ENCODE measurements around the gene GFOD2.
"Not testable (repeated sequence)": the region's sequence is repeated elsewhere in the genome, so short reads cannot be mapped to it uniquely, and the experiment has no call there.

GFOD2 gene, protein sequence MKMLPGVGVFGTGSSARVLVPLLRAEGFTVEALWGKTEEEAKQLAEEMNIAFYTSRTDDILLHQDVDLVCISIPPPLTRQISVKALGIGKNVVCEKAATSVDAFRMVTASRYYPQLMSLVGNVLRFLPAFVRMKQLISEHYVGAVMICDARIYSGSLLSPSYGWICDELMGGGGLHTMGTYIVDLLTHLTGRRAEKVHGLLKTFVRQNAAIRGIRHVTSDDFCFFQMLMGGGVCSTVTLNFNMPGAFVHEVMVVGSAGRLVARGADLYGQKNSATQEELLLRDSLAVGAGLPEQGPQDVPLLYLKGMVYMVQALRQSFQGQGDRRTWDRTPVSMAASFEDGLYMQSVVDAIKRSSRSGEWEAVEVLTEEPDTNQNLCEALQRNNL

DNA sequence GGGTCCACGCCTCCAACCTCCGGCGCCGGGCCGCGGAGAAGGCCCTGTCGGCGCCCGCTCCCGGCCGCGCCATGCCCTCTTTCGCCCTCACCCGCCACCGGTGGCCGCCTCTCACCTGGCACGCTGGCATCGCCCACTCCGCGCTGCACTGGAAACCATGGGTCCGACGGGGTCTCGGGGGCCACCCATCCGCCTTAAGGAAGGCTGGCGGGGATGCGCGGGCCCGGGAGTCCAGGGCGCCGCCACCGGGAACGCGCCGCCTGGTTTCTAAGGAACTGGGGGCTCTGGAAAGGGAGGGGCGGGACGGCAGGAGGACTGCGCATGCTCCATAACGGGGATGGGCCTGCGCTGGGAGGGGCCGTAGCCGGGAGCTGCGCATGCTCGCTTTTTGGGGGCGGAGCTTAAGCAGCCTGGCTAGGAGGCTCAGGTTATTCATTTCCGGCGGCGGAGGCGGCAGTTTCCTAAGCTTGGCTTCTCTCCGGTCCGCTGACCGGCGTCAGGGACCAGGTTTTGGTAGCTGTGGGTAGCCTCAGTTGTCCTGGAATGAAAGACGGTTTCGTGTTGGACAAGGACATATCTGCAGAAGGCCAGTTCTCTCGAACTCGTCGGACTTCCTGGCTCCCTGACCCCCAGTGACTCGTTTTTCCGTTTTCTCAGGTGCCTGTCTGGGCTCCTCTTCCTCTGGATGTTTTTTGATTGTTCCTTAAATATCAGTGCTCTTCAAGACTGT is at the start of gene GFOD2:
Gene GFOD2 (minus strand): TSS at position 269 of the 730 bp plus-strand sequence. CDS start 33,601 bp downstream, outside the sequence.
- DNase-seq = peak; percentile 99

DNA sequence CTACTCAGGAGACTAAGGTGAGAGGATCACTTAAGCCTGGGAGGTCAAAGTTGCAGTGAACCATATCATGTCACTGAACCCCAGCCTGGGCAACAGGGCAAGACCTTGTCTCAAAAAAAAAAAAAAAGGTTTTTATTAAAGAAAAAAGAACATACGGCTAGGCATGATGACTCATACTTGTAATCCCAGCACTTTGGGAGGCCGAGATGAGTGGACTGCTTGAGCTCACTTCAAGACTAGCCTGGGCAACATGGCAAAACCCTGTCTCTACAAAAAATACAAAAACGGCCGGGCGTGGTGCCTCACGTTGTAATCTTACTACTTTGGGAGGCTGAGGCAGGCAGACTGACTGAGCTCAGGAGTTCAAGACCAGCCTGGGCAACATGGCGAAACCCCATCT is 48.8 kb upstream of the GFOD2 start:
- no peak for DNase-seq

DNA sequence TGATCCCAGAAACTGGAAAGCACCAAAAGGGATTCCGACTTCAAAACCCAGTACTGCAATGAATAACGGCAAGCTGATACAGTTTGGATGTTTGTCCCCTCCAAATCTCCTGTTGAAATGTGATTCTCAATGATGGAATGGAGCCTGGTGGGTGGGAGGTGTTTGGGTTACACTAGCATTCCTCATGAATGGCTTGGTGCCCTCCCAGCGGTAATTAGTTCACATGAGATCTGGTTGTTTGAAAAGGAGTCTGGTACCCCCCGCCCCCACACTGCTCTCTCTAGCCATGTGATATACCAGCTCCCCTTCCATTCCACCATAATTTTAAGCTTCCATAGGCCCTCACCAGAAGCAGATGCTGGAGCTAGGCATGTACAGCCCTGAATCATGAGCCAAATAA is 47.2 kb upstream of the GFOD2 start:
- DNase-seq = no peak

DNA sequence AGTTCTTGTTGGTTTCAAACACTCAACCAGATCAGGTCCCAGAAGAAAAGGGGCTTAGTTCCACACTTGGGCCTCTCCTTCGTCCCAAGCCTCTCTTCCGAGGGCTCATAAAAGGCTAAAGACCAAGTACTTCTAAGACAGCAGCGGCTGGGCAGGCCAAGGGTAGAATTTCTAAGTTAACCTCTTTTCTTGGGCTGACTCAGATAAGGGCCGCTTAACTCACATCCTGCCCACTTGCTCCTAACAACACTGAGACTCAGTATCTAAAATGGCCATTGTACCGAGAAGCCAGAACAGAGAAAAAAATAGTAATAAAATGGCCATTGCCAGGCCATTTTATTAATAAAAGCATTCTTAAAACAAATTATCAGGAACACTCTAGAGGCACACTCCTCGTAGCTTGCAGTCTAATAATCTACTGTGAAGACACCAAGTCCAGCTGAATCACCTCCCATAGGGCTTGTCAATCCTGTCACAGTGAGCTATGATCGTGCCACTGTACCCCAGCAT is 45.1 kb upstream of the GFOD2 start:
- no peak for DNase-seq

DNA sequence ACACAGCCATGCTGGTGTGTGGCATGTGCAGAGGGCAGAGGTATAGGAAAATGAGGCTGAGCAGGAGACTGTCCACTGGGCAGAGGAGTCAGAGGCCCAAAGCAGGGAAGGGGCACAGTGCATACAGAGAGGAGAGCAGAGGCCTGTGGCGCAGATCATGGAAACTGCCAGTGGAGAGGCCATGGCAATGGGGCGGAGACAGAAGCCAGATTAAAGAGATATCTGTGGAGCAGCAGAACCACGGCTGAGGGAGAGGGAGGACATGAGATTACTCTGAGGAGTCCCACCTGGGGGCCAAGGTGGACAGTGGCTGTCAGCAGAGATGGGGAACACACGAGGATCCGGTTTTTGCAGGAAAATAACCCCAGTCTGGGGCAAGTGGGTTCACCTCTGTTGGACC is 44.0 kb upstream of the GFOD2 start:
- no peak for DNase-seq

DNA sequence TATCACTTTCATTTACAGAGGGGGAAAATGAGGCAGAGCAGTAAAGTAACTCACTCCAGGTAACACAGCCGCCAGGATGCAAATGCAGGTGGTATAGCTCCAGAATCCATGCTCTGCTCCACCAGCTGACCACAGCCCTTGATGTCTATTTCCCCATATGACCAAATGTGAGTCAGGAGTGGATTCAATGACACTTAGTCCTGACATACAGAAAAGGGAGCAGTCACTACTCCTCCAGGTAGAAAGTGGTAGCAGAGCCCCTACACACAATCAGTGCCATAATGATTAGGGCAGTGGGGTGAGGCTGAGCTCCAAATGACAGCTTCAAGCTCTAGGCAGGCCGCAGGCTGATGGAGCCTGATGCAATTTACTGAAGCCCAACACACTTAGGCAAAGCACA is 43.3 kb upstream of the GFOD2 start:
- no peak for DNase-seq

DNA sequence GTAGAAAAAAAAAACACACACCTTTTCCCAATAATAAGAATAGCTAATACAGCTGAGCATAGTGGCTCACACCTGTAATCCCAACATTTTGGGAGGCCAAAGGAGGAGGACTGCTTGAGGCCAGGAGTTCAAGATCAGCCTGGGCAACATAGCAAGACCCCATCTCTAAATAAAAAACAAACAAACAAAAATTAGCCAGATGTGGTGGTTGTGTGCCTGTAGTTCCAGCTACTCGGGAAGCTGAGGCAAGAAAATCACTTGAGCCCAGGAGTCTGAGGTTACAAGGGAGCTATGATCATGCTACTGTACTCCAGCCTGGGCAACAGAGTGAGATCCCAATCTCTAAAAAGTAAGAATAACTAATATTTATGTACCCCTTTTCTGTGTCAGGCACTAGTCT is 42.8 kb upstream of the GFOD2 start:
- DNase-seq = no peak

DNA sequence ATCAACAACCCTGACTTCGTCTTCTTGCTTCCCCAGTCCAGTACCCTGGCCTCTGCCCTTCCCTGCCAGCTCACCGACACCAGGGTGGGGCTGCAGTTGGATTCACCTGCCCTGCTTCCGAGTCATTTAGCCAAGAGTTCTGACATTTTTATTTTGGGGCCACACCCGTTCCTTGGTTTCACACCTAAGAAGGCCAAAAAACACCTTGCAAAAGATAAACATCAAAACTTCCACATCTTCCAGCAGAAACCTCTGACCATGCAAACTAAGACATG is 41.8 kb upstream of the GFOD2 start:
- no peak for DNase-seq

DNA sequence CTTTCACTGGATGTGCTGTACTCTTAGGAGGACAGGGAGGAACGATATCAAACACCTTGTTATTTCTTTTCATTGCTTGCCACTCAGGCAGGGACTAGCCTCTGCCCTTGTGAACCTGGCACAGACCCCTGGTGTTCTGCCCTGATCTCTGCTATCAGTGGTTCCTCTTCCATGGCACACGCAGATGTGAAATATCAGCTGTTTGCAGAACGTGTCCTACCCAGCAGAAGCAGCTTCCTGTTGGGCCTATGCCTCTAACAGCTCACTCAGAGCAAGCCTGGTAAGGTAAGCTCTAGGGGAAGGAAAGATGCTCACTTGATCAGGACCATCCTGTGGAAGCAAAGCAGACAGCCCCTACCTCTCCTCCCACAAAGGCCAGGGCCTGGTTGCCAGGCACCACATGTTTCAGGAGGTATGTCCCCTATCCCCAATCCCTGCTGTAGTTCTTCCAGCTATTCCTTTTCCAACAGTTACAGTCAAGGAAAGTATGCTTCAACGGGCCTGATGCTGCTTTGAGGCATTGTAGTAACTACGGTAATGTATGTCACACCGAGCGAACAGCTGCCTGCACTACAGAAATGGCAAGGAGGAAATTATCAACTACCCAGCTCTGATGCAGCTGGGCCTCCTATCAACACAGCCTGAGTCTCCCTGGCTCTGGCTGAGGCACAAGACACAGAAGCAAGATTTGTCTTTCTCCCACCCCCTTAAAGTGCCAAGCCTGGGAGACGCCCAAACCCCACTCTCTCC is 41.3 kb upstream of the GFOD2 start:
- no peak for DNase-seq

DNA sequence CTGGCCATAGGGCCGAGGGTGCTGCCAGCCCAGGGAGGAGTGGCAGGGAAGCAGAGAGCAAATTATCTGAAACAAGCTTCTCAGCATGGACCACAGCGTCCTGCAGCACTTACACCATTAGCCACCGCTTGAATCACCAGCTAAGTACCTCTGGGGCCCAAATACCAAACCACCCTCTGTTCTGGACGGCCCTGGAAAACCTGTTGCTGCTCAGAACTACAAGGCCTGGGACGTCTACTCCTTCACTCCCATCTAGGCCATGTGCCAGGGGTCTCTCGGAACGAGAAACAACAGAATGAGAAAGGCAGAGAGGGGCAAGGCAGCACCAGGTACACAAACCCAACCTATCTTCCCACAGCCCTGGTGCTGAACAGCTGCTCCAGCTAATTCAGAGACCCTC is 39.9 kb upstream of the GFOD2 start:
- DNase-seq = no peak

DNA sequence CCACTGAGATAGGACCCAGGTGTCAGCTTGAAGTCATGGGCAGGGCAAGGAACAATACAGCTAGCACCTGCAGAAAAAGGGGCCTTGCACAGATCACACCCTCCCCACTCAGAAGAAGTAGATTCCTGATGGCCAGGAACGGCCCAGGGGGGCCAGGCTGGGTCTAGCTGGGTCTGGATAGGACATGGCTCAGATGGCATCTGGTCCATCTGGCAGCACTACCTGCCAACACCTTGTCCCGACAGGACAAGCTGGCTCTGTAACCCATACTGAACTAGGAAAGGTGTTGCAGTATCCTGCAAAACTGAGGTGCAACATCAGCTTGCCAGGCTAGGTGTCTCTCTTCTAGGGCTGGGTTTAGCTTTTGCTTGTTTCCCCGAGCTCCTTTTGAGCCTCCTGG is 38.9 kb upstream of the GFOD2 start:
- no peak for DNase-seq

DNA sequence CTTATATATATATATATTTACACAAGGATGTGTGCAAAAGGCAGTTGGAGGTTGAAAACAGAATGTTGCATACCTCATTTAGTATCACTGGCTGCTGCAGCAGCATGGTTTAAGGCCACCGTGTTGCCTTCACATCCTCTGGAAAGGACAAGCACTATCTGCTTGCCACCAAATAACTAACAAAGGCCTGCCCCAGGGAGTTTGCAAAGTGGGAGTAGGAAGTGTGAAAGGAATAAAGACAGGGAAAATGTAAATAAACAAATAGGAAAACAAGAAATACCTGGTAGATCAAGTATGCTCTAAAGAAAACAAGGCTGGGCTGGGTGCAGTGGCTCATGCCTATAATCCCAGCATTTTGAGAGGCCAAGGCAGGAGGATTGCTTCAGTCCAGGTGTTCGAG is 33.5 kb upstream of the GFOD2 start:
- DNase-seq = no peak

DNA sequence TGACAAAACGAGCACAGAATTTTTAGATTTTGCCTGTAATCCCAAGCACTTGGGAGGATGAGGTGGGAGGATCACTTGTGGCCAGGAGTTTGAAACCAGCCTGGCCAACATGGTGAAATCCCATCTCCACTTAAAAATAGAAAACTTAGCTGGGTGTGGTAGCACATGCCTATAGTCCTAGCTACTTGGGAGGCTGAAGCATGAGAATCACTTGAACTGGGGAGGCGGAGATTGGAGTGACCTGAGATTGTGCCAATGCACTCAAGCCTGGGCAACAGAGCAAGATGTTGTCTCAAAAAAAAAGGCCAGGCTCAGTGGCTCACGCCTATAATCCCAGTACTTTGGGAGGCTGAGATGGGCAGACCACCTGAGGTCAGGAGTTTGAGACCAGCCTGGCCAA is 32.2 kb upstream of the GFOD2 start:
- not testable (repeated sequence) for DNase-seq

DNA sequence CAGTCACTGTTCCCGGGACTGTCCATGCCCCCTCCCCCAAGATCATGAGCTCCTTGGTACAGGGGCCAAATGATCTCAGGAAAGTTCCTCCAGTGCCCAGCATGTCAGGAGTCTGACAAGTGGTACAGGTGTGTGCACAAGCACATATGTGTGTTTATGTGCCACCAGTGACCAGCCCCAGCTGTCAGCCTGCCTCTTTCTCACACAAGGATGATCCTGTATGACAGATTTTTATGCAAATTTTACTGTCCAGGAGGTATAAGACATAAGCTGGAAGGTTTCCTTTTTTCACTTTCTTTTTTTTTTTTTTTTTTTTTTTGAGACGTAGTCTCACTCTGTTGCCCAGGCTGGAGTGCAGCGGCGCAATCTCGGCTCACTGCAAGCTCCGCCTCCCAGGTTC is 31.4 kb upstream of the GFOD2 start:
- no peak for DNase-seq

DNA sequence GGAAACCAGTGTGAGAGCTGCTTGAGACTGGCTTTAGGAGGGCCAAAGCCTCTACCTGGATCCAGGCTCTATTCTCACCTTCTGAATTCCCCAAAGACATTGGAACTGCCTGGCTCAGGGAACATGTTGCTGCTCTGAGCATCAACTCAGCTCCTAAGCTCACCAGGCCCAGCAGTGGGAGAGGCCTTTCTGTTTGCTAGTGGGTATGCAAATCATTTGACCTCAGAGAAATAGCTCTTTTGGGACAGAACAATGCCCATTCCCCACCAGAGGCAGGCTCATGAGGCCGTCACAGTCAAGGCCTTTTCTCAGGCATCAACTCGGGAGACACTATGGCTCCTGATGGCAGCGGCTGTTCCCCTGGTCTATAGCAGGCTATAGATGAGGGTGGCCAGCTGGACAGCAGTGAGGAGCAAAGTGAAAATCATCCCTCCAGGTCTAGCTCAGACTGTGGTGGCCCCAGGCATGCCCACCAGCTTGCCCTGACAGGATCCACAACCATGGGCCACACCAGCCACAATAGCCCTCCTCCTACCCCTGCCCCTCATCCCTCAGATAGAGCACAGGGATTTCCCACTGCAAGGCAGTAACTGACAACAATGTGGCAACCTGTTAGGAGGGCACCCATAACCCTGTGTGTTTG is 30.4 kb upstream of the GFOD2 start:
- DNase-seq = no peak

DNA sequence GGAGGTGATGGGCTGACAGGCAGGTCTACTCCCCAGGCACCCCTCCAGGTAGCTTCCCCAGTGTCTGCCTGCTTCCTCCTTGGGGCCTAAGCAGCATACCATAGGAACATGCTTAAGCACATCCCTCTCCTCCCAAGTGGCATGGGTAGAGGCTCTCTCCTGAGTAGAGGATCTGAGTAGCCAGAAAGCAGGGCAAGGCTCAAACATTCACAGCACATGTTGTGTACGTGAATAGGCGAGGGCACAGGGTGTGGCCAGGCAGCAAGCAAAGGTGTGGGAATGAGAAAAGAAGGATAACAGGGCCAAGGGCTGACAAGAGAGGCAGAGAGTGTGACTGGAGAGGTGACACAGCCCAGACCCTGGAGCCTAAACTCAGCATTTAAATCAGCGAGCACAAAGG is 29.7 kb upstream of the GFOD2 start:
- no peak for DNase-seq

DNA sequence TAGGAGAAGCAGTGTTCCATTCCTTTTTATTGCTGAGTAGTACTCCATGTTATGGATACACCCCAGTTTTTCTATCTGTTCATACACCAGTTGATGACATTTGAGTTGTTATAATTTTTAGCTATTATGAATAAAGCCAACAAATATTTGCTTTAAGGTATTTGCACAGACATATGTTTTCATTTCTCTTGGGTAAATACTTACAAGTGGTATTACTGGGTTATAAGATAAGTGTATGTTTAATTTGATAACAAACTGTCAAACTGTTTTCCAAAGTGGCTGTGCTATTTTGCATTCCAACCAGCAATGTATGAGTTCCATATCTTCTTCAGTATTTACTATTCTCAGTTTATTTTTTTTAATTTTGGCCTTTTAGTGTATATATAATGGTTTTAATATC is 27.7 kb upstream of the GFOD2 start:
- DNase-seq = no peak

DNA sequence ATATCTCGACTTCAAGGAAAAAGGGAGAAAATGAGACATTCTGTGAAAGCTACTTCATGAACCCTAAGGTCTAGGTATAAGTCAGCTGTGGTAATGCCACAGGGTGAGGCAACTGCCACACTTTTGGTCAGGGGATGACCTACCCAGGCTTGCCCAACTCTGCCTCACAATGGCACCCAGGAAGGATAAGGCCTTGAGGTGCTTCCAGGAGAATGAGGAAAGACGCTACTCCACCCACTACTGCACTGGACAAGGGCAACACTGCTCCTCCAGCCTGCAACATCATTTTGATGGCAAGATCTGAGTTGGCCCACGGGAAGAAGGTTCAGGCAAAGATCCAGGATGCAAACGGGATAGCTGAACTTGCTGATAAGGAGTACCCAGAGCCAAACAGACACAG is 22.0 kb upstream of the GFOD2 start:
- DNase-seq = no peak

DNA sequence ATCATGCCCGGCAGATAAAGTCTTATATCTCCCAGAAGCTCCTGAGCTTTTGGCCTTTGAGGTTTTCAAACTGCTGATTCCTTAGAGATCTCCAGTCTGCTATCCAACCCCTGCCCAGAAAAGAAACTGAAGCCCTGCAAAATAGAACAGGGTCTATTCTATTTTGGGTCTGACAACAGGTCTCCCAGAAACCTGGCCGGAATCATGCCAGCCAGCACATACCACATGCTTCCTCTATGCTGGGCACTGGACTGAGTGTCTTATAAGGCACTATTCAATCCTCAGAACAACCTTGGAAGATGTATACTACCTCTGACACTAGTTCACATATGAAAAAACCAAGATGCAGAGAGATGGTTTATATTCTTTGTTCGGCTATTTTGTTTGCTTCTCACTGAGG is 21.3 kb upstream of the GFOD2 start:
- DNase-seq = no peak

DNA sequence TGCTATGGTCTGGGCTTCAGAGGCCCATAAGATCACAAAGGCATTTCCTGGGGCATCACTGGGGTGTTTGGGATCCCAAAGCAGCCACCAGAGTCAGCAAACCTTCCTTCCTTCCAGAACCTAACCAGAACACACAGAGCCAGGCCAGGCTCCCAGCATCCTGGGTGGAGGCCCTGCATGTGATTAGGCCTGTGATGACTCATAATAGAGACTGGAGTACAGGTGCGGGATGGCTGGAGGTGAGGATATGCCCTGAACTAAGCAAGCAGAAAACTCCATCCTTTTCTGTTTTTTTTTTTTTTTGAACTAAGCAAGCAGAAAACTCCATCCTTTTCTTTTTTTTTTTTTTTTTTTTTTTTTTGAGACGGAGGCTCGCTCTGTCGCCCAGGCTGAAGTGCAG is 17.7 kb upstream of the GFOD2 start:
- DNase-seq = no peak

DNA sequence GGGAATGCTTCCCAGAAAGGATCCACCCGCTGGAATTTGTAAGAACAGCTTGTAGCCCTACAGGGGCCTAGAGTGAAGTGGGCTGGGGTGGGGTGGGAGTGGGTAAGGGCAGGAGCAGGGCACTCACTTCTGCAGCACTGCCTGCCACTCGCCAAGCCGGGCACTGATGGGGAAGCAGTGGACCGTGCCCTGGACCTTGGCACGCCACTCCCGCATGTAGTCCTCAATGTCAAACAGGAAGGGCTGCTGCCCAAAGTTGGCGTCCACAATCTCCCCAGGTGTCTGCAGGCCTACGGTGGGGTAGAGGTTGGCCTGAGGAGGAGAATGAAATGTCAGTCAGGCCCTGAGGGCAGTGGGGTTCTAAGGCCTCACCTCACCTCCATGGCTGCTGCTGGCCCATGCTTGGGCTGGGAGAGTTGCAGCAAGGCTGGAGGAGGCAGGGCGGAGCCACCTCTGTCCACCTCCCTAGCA is 15.7 kb upstream of the GFOD2 start:
- no peak for DNase-seq

DNA sequence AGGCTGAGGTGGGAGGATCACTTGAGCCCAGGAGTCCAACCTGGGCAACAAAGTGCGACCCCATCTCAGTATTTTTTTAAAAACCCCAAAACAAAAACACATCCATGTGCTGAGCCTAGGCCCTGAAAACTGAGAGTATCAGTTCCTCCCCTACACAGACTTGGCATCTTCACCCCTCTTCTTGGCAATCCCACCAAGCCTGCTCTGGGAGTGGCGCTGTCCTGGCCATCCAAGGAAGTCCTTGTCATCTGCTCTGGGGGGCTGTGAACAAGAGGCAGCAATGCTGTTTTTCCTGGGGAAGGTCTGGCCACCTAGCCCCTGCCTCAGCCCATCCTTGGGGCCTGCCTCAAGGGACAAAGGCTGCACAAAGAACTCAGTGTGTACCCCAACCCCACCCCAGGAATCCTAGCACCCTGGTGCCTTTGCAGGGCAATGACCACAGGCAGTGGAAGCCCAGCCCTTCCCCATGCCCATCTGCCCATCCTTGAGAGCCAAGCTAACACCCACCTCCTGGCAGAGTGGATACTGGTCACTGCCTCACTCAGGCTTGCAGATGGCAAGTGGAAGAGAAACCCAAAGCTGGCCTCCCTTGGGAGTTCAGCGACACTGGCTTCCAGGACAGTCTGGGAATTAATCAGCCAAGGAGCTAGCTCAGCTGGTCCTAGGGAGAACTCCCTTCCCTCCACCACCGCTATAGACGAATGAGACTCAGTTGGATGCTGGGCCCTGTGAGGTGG is 14.8 kb upstream of the GFOD2 start:
- no peak for DNase-seq

DNA sequence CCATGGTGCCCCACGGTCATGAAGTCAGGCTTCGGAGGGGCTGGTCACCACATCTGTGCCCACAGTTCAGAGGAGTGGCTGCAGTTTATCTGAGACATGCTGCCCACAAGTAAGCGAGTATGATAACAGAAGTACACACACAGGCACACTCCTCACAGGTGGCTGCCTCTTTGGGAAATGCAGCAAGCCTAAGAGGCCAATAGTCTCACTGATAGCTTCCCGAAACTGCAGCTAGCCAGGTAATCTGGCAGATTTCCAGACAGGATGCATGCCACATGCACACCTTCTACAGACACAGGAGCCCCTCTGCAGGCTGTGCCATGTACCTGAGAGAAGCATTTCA is 12.6 kb upstream of the GFOD2 start:
- DNase-seq = no peak

Measured in activated T-cell treated with anti-CD3 and anti-CD28 coated beads, Interleukin-2, amount 50 U/mL, for 1 hour (primary cell).